OCI-LY3 (cell line): ENCODE data around the gene FITM2.

ENCODE experiments used
- H2AFZ ChIP-seq: fragments of 200-600, 300-600 bp; shearing (Covaris generic); 2 replicates; pipeline ENCODE4 v1.6.0; 2014; ENCODE audit warnings: antibody characterized with exemption, low read depth, low read length
- H3K27ac ChIP-seq: fragments of 200-600, 300-600 bp; sonication (generic); 2 replicates; pipeline ENCODE4 v1.5.1; 2014; ENCODE audit warnings: mild to moderate bottlenecking, low read length, moderate library complexity, mixed read lengths
- H3K27me3 ChIP-seq: fragments of 200-600, 300-600 bp; sonication (generic); 2 replicates; pipeline ENCODE4 v1.6.1; 2014; ENCODE audit warnings: low read depth, low read length, mixed read lengths
- H3K36me3 ChIP-seq: fragments of 200-600, 300-600 bp; sonication (generic); replicated peaks from 2 replicates; pipeline ENCODE3; 2014; ENCODE audit warnings: low read depth, low read length, mixed read lengths
- H3K4me1 ChIP-seq: fragments of 300-600, 200-600 bp; sonication (generic); 2 replicates; pipeline ENCODE4 v1.6.1; 2014; ENCODE audit warnings: low read length, mixed read lengths
- H3K4me2 ChIP-seq: fragments of 200-600, 300-600 bp; sonication (generic); 2 replicates; pipeline ENCODE4 v1.6.1; 2014; ENCODE audit warnings: low read length, mixed read lengths
- H3K4me3 ChIP-seq: fragments of 300-600, 200-600 bp; sonication (generic); 2 replicates; pipeline ENCODE4 v1.5.1; 2014; ENCODE audit warnings: antibody characterized with exemption, mild to moderate bottlenecking, low read length, moderate library complexity
- H3K79me2 ChIP-seq: fragments of 300-600, 200-600 bp; shearing (Covaris generic); 2 replicates; pipeline ENCODE4 v1.6.1; 2014; ENCODE audit warnings: mild to moderate bottlenecking, low read length, mixed read lengths
- H3K9ac ChIP-seq: fragments of 300-600, 200-600 bp; shearing (Covaris generic); 2 replicates; pipeline ENCODE4 v1.6.0; 2014; ENCODE audit warnings: mild to moderate bottlenecking, low read length, moderate library complexity
- H3K9me3 ChIP-seq: fragments of 200-600, 300-600 bp; shearing (Covaris generic); 2 replicates; pipeline ENCODE4 v1.6.1; 2014; ENCODE audit warnings: low read length, mixed read lengths; ENCODE audit not compliant: insufficient read depth
- H4K20me1 ChIP-seq: fragments of 200-600, 300-600 bp; sonication (generic); 2 replicates; pipeline ENCODE4 v1.6.1; 2016; ENCODE audit warnings: low read length, mixed read lengths; ENCODE audit not compliant: insufficient read depth
- EZH2phosphoT487 ChIP-seq: fragments of 200-600 bp; shearing (Covaris generic); IDR thresholded peaks from 2 replicates; pipeline ENCODE4 v1.6.1; 2018; ENCODE audit warnings: antibody characterized with exemption, mixed run types, low read depth
- TF ChIP-seq, protein P1 (sequence below): fragments of 200-600, 300-600 bp; sonication (generic); IDR thresholded peaks from 2 replicates; pipeline ENCODE4 v1.5.1; 2014; ENCODE audit warnings: antibody characterized with exemption, low read length, low read depth

The FITM2 gene

DNA sequence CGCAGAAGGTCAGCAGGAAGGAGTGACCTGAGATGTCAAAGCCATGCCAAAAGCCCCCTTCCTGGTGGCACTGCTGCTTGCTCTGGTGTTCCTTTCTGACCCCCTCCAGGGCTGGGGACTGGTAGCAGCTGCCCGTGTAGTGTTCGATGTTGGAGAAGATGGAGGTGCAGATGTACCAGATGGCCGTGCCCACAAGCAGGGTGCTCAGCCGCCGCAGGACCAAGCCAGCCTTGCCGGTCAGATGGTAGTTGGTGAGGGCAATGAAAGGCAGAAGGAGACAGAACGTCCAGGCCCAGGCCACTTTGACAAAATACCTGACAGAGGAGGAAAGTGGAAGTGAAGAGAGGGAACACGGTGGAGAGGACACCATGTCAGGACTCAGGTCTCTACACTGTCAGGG, 4.1 kb downstream of the FITM2 start:
- Histone ChIP-seq H2AFZ (no peak overlapping the region), H3K9me3 (no peaks in the 10 kb centered on the region), H3K9ac (no peak overlapping the region), H4K20me1 (0 out of 2 replicates have a peak, but pooled peaks cover 9% of the 10 kb centered on the region), H3K4me1 (peaks cover 9% of the 10 kb centered on the region), H3K36me3 (no peaks in the 10 kb centered on the region), H3K4me2 (no peak overlapping the region), H3K79me2 (peaks cover 15% of the 10 kb centered on the region), H3K27me3 (no peaks in the 10 kb centered on the region), H3K27ac (no peak overlapping the region), H3K4me3 (no peak overlapping the region)
- TF ChIP-seq, protein P1, sequence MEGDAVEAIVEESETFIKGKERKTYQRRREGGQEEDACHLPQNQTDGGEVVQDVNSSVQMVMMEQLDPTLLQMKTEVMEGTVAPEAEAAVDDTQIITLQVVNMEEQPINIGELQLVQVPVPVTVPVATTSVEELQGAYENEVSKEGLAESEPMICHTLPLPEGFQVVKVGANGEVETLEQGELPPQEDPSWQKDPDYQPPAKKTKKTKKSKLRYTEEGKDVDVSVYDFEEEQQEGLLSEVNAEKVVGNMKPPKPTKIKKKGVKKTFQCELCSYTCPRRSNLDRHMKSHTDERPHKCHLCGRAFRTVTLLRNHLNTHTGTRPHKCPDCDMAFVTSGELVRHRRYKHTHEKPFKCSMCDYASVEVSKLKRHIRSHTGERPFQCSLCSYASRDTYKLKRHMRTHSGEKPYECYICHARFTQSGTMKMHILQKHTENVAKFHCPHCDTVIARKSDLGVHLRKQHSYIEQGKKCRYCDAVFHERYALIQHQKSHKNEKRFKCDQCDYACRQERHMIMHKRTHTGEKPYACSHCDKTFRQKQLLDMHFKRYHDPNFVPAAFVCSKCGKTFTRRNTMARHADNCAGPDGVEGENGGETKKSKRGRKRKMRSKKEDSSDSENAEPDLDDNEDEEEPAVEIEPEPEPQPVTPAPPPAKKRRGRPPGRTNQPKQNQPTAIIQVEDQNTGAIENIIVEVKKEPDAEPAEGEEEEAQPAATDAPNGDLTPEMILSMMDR, result no peak
- no peak for TF ChIP-seq EZH2phosphoT487

DNA sequence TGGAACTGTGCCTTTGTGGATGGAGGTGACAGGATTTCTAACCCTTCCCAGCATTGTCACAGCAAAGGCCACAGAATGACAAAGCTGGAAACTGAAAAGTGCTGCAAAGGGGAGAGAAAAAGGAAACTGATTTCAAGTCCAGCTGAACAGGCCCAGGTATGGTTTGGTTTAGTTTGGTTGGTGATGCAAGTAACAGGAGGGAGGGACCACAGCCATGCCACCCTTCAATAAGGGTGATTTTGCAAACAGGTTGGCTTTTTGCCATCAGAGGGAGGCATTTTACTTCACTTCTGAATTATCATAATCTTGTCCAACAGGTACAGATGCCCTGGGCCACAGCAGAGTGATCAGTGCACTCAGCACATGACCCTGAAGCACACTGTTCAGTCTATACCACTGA, 6.6 kb downstream of the FITM2 start:
- TF ChIP-seq EZH2phosphoT487, result no peak
- TF ChIP-seq, protein P1, result no peak
- no peak overlapping the region for H3K27ac ChIP-seq
- no peaks in the 10 kb centered on the region for H3K27me3 ChIP-seq
- no peak overlapping the region for H3K4me3 ChIP-seq
- H3K4me2 ChIP-seq, result no peak overlapping the region
- no peak overlapping the region for H2AFZ ChIP-seq
- H3K36me3 ChIP-seq, result no peaks in the 10 kb centered on the region
- 0 out of 2 replicates have a peak, but pooled peaks cover 9% of the 10 kb centered on the region for H4K20me1 ChIP-seq
- H3K79me2 ChIP-seq, result peaks cover under 1% of the 10 kb centered on the region; the same call in 1 of the 2 replicates
- no peaks in the 10 kb centered on the region for H3K9me3 ChIP-seq
- H3K4me1 ChIP-seq, result no peaks in the 10 kb centered on the region
- H3K9ac ChIP-seq, result no peak overlapping the region

DNA sequence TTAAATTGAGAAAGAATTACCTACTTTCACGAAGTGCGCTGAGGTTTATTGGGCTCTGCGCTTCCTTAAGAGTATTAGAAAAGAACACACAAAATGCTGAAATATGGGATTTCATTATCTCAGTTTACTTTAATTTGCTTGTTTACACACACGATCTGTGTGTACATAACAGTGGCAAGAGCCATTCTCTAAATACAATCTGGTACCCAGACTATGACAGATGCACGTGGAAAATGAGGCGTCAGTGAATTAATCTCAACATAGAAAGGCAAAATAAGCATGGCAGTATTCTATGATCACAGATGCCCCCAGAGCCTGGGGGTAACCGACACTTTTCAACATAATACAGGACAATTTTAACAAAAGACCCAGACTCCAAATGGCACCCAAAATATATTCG, 8.3 kb downstream of the FITM2 start:
- Histone ChIP-seq H3K4me2 (no peak overlapping the region), H3K27ac (no peak overlapping the region)

DNA sequence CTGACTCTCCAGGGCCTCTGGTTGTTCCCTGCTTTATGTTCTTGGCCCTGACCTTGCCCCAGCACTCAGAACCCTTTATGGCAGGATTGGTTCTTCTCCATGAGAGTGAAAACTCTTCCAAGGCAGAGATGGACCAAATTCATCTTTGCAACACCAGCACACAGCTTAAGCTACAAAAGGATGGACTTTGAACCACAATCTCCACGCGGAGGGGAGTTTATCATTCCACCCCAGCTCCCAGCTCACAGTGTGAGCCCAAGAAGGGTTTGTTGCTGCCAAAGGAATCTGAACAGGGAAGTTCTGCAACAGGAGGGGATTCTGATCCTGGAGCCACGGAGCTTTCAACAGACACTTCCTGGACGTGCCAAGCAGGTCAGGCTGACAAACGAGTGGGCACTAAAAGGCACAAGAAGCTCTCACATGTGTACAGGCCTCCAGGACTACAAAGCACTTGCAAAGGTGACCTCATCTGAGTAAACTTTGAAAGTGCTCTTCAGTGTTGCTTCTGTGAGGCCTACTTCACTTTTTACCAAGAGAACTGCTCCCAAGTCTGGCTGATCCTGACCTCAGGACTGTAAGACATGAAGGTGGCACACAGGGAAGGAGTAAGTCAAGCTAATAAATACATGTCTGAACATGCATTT, 8.9 kb downstream of the FITM2 start:
- Histone ChIP-seq H3K79me2 (no peaks in the 10 kb centered on the region), H2AFZ (no peak overlapping the region), H3K4me2 (no peak overlapping the region), H3K36me3 (no peaks in the 10 kb centered on the region), H3K27me3 (no peaks in the 10 kb centered on the region), H3K27ac (no peak overlapping the region), H3K4me3 (no peak overlapping the region), H3K4me1 (no peaks in the 10 kb centered on the region), H3K9ac (no peak overlapping the region), H3K9me3 (no peaks in the 10 kb centered on the region), H4K20me1 (0 out of 2 replicates have a peak, but pooled peaks cover 9% of the 10 kb centered on the region)
- TF ChIP-seq EZH2phosphoT487, result no peak
- TF ChIP-seq, protein P1, result no peak

More for the DNA sequence above, 8.3 kb downstream of the FITM2 start:
- H3K4me1 ChIP-seq, result no peaks in the 10 kb centered on the region
- H3K4me3 ChIP-seq, result no peak overlapping the region
- no peaks in the 10 kb centered on the region for H3K9me3 ChIP-seq
- H3K36me3 ChIP-seq, result no peaks in the 10 kb centered on the region
- H3K79me2 ChIP-seq, result no peaks in the 10 kb centered on the region
- H3K27me3 ChIP-seq, result no peaks in the 10 kb centered on the region
- TF ChIP-seq, protein P1, result no peak
- no peak for TF ChIP-seq EZH2phosphoT487
- H3K9ac ChIP-seq, result no peak overlapping the region
- no peak overlapping the region for H2AFZ ChIP-seq
- 0 out of 2 replicates have a peak, but pooled peaks cover 9% of the 10 kb centered on the region for H4K20me1 ChIP-seq
